ENCODE results near the gene SLC25A19.

GRCh38 chr17:75231741-75232464 lies 57.3 kb downstream of the SLC25A19 start:
- TF ChIP-seq CTCF (conservative IDR thresholded peaks at IDR 0.05 in 1 of 2, IDR thresholded peaks at IDR 0.05 in 1 of 2; ENCODE audit: low read depth in 1 of 2, low read length in 2 of 2) = no peak
- TF ChIP-seq EZH2 (IDR thresholded peaks at IDR 0.05; ENCODE audit: low read length, missing control alignments) = no peak

Data from fibroblast of lung (primary cell).